Measurements from ENCODE around the gene FNDC3B. TPM values are rescaled to one million over a fixed set of nuclear protein-coding genes. Genes with fewer than 3 reads are reported as not detected.

FNDC3B gene
- total RNA-seq, 2 donors from 2014 or later = 80.6 to 107 TPM

DNA sequence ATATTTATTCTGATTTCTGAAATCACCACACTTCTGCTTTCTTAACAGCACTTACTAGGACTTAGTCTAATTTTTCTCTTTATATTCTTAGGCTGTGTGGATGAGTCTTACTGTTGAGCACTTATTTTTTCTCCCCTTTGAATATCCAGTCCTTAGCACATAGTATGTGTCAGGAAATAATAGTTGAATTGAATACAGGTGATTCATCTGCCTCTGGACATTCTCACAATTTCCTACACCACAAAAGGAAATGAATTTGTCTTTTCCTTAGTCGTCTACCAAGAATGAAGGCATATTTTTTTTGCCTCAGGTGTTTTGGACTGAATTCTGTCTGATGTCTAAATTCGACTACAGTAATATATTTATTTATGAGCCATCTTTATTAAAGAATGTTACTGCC lies 204.6 kb downstream of the FNDC3B start:
- 80% methylated on average over 2 of the region's 2 CpGs; no CpG with 5 or more reads in 1 of the 2 experiments for WGBS, 2 experiments (ENCODE audit: insufficient coverage in 1 of 2, insufficient read length in 1 of 2)
- Histone ChIP-seq H3K27ac (ENCODE audit: low read depth, low read length) (no peak overlapping the region), H3K4me1 (ENCODE audit: control insufficient read depth, insufficient read depth, low read length) (no peaks in the 10 kb centered on the region), H3K4me3 (ENCODE audit: low read length) (no peak overlapping the region), H3K9ac (ENCODE audit: extremely low read depth, low read length, poor library complexity, severe bottlenecking) (no peak overlapping the region), H3K9me3 (ENCODE audit: control insufficient read depth, low read length) (peaks cover 48% of the 10 kb centered on the region), H3K36me3 (ENCODE audit: control insufficient read depth, insufficient read depth, low read length) (peaks cover 82% of the 10 kb centered on the region), H3K27me3 (ENCODE audit: control insufficient read depth, insufficient read depth, low read length, poor library complexity, severe bottlenecking) (no peaks in the 10 kb centered on the region)
- TF ChIP-seq, protein P1, sequence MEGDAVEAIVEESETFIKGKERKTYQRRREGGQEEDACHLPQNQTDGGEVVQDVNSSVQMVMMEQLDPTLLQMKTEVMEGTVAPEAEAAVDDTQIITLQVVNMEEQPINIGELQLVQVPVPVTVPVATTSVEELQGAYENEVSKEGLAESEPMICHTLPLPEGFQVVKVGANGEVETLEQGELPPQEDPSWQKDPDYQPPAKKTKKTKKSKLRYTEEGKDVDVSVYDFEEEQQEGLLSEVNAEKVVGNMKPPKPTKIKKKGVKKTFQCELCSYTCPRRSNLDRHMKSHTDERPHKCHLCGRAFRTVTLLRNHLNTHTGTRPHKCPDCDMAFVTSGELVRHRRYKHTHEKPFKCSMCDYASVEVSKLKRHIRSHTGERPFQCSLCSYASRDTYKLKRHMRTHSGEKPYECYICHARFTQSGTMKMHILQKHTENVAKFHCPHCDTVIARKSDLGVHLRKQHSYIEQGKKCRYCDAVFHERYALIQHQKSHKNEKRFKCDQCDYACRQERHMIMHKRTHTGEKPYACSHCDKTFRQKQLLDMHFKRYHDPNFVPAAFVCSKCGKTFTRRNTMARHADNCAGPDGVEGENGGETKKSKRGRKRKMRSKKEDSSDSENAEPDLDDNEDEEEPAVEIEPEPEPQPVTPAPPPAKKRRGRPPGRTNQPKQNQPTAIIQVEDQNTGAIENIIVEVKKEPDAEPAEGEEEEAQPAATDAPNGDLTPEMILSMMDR (conservative IDR thresholded peaks at IDR 0.05) = no peak
- Mint-ChIP-seq H3K27me3 (ENCODE audit: insufficient read depth) (no peaks in the 10 kb centered on the region), H3K4me3 (no peak overlapping the region), H3K9me3 (peaks cover 41% of the 10 kb centered on the region), H3K36me3 (ENCODE audit: low read depth) (peaks cover 63% of the 10 kb centered on the region), H3K4me1 (peaks cover 4% of the 10 kb centered on the region), H3K27ac (no peak overlapping the region)
- DNase-seq = no peak

DNA sequence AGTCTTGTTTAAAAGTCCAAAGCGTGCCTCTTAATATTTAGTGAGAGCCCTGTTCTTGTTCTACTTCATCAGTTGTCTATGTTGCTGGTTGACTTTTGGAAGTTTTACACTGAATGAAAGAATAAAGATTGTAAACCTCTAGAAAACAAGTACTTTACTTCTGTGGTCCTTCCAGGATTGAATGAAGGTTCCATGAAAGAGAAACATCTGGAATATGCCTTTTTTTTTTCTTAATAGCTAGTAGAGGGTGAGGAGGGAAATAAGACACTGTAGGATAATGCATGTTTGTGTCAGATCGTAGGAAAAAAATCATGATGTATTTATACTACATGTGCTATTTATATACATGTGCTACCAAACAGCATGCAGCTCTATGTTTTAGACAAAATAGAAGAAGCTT lies 205.9 kb downstream of the FNDC3B start:
- 96 to 100% methylated on average over 1 of the region's 2 CpGs for WGBS, 2 experiments (ENCODE audit: insufficient coverage in 1 of 2, insufficient read length in 1 of 2)
- Mint-ChIP-seq H3K9me3 (peaks cover 37% of the 10 kb centered on the region), H3K27me3 (ENCODE audit: insufficient read depth) (no peaks in the 10 kb centered on the region), H3K4me3 (no peak overlapping the region), H3K4me1 (peaks cover 4% of the 10 kb centered on the region), H3K36me3 (ENCODE audit: low read depth) (peaks cover 55% of the 10 kb centered on the region), H3K27ac (no peak overlapping the region)
- Histone ChIP-seq H3K4me3 (ENCODE audit: low read length) (no peak overlapping the region), H3K9me3 (ENCODE audit: control insufficient read depth, low read length) (peaks cover 38% of the 10 kb centered on the region), H3K27ac (ENCODE audit: low read depth, low read length) (no peak overlapping the region), H3K27me3 (ENCODE audit: control insufficient read depth, insufficient read depth, low read length, poor library complexity, severe bottlenecking) (no peaks in the 10 kb centered on the region), H3K9ac (ENCODE audit: extremely low read depth, low read length, poor library complexity, severe bottlenecking) (no peak overlapping the region), H3K36me3 (ENCODE audit: control insufficient read depth, insufficient read depth, low read length) (peaks cover 84% of the 10 kb centered on the region), H3K4me1 (ENCODE audit: control insufficient read depth, insufficient read depth, low read length) (no peaks in the 10 kb centered on the region)
- TF ChIP-seq, protein P1 (conservative IDR thresholded peaks at IDR 0.05) = no peak
- DNase-seq = no peak

DNA sequence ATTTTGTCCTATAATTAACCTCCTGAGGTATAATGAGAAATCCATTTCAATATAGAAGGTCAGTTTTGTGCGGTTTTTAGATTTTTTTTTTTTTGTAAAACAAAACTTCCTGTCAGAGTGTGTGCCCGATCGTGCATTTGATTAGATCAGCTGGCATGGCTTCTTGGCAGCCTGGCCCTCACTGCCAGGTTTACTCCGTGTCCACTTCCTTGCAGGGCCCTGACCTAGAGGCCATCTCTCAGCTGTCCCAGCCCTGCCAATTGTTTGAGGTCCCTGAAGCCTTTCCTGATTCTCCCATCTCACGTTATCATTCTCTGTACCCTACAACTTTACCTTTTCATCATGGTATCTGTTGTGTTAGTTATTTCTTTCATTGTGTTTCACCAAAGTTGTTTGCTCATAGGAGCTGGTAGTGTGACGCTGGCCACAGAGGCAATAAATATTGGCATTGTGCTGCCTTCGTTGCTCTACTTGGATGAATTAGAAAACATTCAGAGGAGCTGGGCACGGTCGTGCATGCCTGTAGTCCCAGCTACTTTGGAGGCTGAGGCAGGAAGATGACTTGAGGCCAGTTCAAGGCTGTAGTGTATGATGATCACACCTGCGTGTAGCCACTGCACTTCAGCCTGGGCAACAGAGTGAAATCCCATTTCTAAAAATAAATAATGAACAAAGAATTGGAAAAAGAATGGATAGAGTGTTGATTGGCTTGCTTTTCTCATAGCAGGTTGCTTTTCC lies 206.9 kb downstream of the FNDC3B start:
- no peak overlapping the region for H3K9ac ChIP-seq (ENCODE audit: extremely low read depth, low read length, poor library complexity, severe bottlenecking)
- TF ChIP-seq, protein P1 (conservative IDR thresholded peaks at IDR 0.05) = no peak
- Mint-ChIP-seq H3K27ac (no peak overlapping the region), H3K9me3 (peaks cover 27% of the 10 kb centered on the region), H3K27me3 (ENCODE audit: insufficient read depth) (no peaks in the 10 kb centered on the region), H3K36me3 (ENCODE audit: low read depth) (peaks cover 51% of the 10 kb centered on the region), H3K4me1 (peaks cover 4% of the 10 kb centered on the region), H3K4me3 (no peak overlapping the region)
- no peak for DNase-seq
- no peaks in the 10 kb centered on the region for H3K4me1 ChIP-seq (ENCODE audit: control insufficient read depth, insufficient read depth, low read length)
- 94 to 95% methylated on average over 8 to 10 of the region's 10 CpGs for WGBS, 2 experiments (ENCODE audit: insufficient coverage in 1 of 2, insufficient read length in 1 of 2)
- peaks cover 28% of the 10 kb centered on the region for H3K9me3 ChIP-seq (ENCODE audit: control insufficient read depth, low read length)
- no peaks in the 10 kb centered on the region for H3K27me3 ChIP-seq (ENCODE audit: control insufficient read depth, insufficient read depth, low read length, poor library complexity, severe bottlenecking)
- no peak overlapping the region for H3K27ac ChIP-seq (ENCODE audit: low read depth, low read length)
- peaks cover 82% of the 10 kb centered on the region for H3K36me3 ChIP-seq (ENCODE audit: control insufficient read depth, insufficient read depth, low read length)
- no peak overlapping the region for H3K4me3 ChIP-seq (ENCODE audit: low read length)

Data from endodermal cell (in vitro differentiated cells).